Measurements from ENCODE around the gene ELOA2.
"Not testable (repeated sequence)": the region's sequence is repeated elsewhere in the genome, so short reads cannot be mapped to it uniquely, and the experiment has no call there.

Gene ELOA2, protein sequence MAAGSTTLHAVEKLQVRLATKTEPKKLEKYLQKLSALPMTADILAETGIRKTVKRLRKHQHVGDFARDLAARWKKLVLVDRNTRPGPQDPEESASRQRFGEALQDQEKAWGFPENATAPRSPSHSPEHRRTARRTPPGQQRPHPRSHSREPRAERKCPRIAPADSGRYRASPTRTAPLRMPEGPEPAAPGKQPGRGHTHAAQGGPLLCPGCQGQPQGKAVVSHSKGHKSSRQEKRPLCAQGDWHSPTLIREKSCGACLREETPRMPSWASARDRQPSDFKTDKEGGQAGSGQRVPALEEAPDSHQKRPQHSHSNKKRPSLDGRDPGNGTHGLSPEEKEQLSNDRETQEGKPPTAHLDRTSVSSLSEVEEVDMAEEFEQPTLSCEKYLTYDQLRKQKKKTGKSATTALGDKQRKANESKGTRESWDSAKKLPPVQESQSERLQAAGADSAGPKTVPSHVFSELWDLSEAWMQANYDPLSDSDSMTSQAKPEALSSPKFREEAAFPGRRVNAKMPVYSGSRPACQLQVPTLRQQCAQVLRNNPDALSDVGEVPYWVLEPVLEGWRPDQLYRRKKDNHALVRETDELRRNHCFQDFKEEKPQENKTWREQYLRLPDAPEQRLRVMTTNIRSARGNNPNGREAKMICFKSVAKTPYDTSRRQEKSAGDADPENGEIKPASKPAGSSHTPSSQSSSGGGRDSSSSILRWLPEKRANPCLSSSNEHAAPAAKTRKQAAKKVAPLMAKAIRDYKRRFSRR

DNA sequence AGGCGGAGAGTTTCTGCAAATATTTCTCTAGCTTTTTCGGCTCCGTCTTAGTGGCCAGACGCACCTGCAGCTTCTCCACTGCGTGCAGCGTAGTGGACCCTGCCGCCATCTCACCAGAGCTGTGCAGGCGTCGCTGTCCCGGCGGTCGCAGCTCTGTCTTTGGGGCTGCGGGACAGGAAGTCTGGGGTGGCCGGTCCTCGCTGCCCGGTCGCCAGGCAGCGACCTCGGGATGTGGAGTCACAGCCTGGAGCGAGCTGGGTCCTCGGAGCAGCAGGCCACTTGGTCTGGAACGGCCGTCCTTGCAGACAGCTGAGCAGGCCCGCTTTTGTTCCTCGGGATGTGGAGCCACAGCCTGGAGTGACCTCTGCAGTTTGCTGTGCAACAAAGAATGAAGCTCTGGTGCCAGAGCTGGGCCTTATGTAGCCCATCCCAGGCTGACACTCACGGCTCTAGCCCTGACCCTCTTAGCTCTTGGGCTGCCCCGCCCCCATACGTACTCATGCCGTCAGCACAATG is at the start of gene ELOA2:
TSS of gene ELOA2 (minus strand) at position 466 of the 516 bp plus-strand sequence. CDS start at position 109, 357 bp downstream.
- peaks cover 7% of the 10 kb centered on the region for H3K36me3 Mint-ChIP-seq
- H3K27me3 Mint-ChIP-seq: peaks cover 4% of the 10 kb centered on the region
- H3K9me3 Mint-ChIP-seq (ENCODE audit: low read depth): no peaks in the 10 kb centered on the region
- H3K27ac Mint-ChIP-seq: no peak within 1 kb of the TSS
- no peaks in the 10 kb centered on the region for H3K4me1 Mint-ChIP-seq (ENCODE audit: low read depth)
- no peak within 1 kb of the TSS for H3K4me3 Mint-ChIP-seq

DNA sequence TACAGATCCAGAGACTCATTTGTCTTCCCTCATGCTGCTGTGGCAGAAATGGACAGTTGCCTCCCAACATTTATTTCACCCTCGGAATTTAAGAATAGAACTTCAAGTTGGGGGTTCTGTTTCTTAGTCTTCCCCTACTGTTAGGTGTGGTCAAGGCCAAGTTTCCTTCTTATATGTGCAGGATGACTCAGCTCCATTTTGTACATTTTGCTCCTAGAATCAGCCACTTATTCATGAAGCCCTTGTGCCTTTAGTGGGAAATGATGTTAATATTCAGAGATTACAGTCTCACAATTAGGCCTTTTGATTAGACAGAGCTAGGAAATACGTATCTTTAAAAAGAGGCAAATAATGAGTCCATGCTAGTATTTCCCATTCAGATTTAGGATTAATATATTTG is 46.2 kb upstream of the ELOA2 start:
- Mint-ChIP-seq H3K36me3 (peaks cover 9% of the 10 kb centered on the region), H3K27me3 (no peaks in the 10 kb centered on the region), H3K9me3 (ENCODE audit: low read depth) (no peaks in the 10 kb centered on the region), H3K4me1 (ENCODE audit: low read depth) (no peaks in the 10 kb centered on the region), H3K27ac (no peak overlapping the region), H3K4me3 (no peak overlapping the region)

DNA sequence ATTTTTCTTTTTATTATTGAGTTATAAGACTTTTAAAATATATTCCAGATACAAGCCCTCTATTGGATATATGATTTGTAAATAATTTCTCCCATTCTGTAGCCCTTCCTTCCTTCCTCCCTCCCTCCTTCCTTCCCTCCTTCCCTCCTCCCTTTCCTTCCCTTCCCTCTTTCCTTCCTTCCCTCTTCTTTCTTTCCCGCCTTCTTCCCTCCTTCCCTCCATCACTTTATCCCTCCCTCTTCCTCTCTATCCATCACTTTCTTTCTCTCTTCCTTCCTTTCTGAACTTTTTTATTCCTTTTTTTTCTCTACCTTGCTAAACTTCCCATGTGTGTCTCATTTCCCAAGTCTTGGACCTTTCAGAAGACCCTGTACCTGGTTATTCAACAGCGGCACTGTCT is 45.5 kb upstream of the ELOA2 start:
- no peaks in the 10 kb centered on the region for H3K9me3 Mint-ChIP-seq (ENCODE audit: low read depth)

DNA sequence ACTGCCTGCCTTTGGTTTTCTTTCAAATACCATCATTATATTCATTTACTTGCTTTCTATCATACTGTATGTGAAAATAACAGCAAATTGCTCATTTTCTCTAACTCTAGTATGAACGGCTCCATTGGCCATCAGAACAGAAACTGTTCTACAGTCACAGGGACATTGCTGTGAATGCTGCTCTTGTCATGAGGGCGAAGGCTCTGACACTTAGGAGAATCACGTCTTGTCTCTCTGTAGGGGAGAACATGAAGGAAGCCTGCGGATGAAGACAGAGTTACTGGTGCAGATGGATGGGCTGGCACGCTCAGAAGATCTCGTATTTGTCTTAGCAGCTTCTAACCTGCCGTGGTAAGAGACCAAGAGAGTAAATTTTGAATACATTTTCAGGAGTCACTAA is 41.7 kb upstream of the ELOA2 start:
- peaks cover 3% of the 10 kb centered on the region for H3K36me3 Mint-ChIP-seq
- no peaks in the 10 kb centered on the region for H3K27me3 Mint-ChIP-seq
- H3K4me1 Mint-ChIP-seq (ENCODE audit: low read depth): no peaks in the 10 kb centered on the region
- H3K27ac Mint-ChIP-seq: no peak overlapping the region
- H3K4me3 Mint-ChIP-seq: no peak overlapping the region
- H3K9me3 Mint-ChIP-seq (ENCODE audit: low read depth): no peaks in the 10 kb centered on the region

More for the DNA sequence above, 45.5 kb upstream of the ELOA2 start:
- H3K4me3 Mint-ChIP-seq: no peak overlapping the region
- H3K4me1 Mint-ChIP-seq (ENCODE audit: low read depth): no peaks in the 10 kb centered on the region
- peaks cover 7% of the 10 kb centered on the region for H3K36me3 Mint-ChIP-seq
- H3K27ac Mint-ChIP-seq: no peak overlapping the region
- no peaks in the 10 kb centered on the region for H3K27me3 Mint-ChIP-seq

DNA sequence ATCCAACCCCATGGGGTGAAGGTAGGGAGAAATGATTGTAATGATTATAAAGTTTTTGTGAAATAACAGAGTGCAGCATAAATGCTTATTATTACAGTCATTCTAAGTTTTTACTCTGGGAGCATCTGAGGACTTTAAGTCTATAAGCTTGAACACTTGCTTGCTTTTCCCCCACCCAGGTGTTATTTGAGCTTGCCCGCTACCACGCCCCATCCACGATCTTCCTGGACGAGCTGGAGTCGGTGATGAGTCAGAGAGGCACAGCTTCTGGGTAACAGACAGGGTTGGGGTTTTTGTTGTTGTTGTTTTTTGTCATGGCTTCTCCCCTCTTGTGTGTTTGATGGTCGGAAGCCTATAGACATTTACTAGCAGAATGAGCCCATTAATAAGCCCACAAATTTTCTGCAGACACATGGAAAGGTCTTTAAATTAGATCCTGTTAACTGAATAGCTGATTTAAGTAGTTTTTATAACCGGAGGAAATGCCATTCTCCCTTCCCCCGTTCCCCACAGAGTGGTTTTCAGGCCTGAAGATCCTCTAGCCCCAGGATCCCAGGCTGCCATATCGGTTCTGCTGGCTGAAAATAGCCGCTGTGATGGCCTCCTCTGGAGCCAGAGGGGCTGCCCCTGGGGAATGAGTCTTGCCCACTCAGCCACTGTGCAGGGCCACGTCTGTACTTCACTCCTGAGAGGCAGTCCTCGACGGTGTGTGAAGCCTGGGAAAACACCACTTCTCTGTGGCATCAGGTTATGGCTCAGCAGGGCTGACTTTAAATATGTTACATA is 39.9 kb upstream of the ELOA2 start:
- H3K4me3 Mint-ChIP-seq: no peak overlapping the region
- H3K9me3 Mint-ChIP-seq (ENCODE audit: low read depth): no peaks in the 10 kb centered on the region
- H3K36me3 Mint-ChIP-seq: peaks cover 3% of the 10 kb centered on the region
- no peak overlapping the region for H3K27ac Mint-ChIP-seq
- H3K27me3 Mint-ChIP-seq: peaks cover 2% of the 10 kb centered on the region
- H3K4me1 Mint-ChIP-seq (ENCODE audit: low read depth): no peaks in the 10 kb centered on the region

DNA sequence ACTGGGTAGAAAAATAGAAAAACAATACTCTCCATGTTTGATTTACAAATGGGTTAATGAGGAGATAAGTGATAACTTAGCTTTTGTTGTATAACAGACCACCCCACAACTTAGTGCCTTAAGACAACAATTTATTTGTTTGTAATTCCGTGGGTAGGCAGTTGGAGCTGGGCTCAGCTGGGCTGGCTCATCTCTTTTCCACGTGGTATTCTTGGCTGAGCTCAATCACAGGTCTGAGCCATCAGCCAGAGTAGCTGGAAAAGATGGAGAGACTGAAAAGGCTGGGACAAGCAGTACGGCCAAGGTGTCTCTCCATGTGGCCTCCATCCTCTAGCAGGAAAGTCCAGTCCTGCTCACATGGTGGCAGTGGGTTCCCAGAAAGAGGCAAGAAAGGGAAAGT is 32.2 kb upstream of the ELOA2 start:
- H3K27ac Mint-ChIP-seq: no peak overlapping the region
- no peak overlapping the region for H3K4me3 Mint-ChIP-seq
- peaks cover 2% of the 10 kb centered on the region for H3K27me3 Mint-ChIP-seq
- H3K4me1 Mint-ChIP-seq (ENCODE audit: low read depth): no peaks in the 10 kb centered on the region
- no peaks in the 10 kb centered on the region for H3K36me3 Mint-ChIP-seq
- no peaks in the 10 kb centered on the region for H3K9me3 Mint-ChIP-seq (ENCODE audit: low read depth)

DNA sequence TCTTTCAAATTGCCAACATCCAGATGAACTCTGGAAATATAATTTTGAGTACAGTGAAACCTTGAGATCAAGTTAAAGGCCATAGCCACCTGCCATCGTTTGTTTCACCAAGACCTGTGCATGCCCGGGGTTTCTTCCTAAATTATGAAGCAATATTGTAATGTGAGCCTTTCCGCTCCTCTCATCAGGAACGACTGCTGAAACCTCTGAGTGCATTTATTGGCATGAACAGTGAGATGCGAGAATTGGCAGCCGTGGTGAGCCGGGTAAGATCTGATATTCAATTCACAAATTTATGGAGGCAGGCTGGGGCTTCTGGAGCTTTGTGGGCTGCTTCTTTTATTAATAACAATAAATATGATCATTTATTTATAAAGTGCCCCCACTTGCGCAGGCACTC is 27.7 kb upstream of the ELOA2 start:
- no peaks in the 10 kb centered on the region for H3K9me3 Mint-ChIP-seq (ENCODE audit: low read depth)
- no peak overlapping the region for H3K27ac Mint-ChIP-seq
- peaks cover 2% of the 10 kb centered on the region for H3K36me3 Mint-ChIP-seq
- H3K4me3 Mint-ChIP-seq: no peak overlapping the region
- no peaks in the 10 kb centered on the region for H3K4me1 Mint-ChIP-seq (ENCODE audit: low read depth)
- H3K27me3 Mint-ChIP-seq: no peaks in the 10 kb centered on the region

DNA sequence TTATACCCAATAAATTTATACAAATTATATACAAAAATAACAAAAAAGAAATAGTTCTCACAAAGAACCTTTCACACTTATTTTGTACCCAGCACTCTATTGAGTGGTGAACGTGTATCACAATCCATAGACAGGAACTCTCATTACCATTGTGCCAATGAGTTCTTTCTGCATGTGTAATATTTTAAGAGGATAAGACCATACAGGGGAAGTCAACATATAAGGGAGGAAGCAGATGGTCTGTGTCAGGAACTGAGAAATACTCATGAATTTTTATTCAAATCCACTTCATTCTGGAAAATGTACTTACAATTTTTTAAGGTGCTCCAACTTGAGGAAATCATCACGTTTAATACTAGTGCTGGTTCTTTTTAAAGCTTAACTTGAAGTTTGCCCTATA is 27.1 kb upstream of the ELOA2 start:
- no peaks in the 10 kb centered on the region for H3K9me3 Mint-ChIP-seq (ENCODE audit: low read depth)

DNA sequence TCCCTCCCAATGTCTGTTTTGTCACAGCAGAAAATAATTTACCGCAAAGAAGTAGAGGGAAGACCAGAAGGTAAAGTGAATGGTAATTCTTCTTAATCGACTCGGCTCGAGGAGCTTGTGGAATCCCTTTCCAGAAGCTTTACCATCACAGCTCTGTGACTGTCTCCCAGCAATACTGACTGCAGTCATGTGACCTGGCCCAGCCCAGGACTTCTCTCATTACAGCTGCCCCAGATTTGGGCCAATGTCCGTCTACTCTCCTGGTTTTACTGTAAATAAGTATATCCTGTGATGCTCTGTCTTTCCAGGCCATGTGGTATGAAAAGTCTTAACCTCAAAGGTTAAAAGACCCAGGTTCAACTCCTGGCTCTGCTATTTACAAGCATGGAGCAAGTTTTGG is 18.9 kb upstream of the ELOA2 start:
- Mint-ChIP-seq H3K4me3 (no peak overlapping the region), H3K27me3 (no peaks in the 10 kb centered on the region), H3K4me1 (ENCODE audit: low read depth) (no peaks in the 10 kb centered on the region), H3K36me3 (no peaks in the 10 kb centered on the region), H3K9me3 (ENCODE audit: low read depth) (no peaks in the 10 kb centered on the region), H3K27ac (no peak overlapping the region)

More for the DNA sequence above, 27.1 kb upstream of the ELOA2 start:
- H3K27ac Mint-ChIP-seq: no peak overlapping the region
- H3K27me3 Mint-ChIP-seq: no peaks in the 10 kb centered on the region
- H3K36me3 Mint-ChIP-seq: peaks cover 2% of the 10 kb centered on the region
- H3K4me3 Mint-ChIP-seq: no peak overlapping the region
- no peaks in the 10 kb centered on the region for H3K4me1 Mint-ChIP-seq (ENCODE audit: low read depth)

DNA sequence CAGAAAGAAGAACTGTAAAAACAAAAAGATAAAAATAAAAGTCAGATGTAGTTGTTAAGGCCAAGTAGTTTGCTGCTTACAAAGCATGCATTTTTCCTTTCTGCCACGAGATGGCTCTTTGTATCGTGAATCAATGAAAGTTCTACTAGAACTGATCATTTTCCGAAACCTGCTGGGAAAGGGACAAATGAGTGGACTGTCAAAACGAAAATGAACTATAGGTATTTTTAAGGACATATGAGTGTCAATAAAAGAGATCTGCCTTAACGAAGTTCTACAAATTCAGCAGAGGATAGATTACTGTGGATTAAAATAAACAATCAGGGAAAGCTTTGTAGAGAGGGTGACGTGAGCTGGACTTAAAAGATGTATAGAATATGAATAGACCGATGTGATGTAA is 15.0 kb upstream of the ELOA2 start:
- Mint-ChIP-seq H3K27me3 (no peaks in the 10 kb centered on the region), H3K36me3 (no peaks in the 10 kb centered on the region), H3K4me1 (ENCODE audit: low read depth) (no peaks in the 10 kb centered on the region), H3K27ac (no peak overlapping the region), H3K9me3 (ENCODE audit: low read depth) (no peaks in the 10 kb centered on the region), H3K4me3 (no peak overlapping the region)

DNA sequence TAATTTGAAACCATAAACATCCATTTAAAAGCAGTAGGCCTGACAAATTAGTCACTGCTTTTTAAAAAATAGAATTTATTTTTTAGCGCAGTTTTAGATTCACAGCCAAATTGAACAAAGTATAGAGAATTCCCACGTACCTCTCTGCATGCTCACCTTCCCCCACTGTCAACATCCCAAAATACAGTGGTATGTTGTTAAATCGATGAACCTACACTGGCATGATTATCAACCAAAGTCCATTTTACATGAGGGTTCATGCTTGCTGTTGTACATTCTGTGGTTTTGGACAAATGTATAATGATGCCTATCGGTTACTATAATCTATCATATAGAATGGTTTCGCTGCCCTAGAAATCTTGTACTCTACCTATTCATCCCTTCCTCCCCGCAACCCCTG is 5.6 kb upstream of the ELOA2 start:
- Mint-ChIP-seq H3K4me3 (no peak overlapping the region), H3K4me1 (ENCODE audit: low read depth) (no peaks in the 10 kb centered on the region), H3K36me3 (peaks cover 6% of the 10 kb centered on the region), H3K27me3 (peaks cover 10% of the 10 kb centered on the region), H3K9me3 (ENCODE audit: low read depth) (no peaks in the 10 kb centered on the region), H3K27ac (no peak overlapping the region)

DNA sequence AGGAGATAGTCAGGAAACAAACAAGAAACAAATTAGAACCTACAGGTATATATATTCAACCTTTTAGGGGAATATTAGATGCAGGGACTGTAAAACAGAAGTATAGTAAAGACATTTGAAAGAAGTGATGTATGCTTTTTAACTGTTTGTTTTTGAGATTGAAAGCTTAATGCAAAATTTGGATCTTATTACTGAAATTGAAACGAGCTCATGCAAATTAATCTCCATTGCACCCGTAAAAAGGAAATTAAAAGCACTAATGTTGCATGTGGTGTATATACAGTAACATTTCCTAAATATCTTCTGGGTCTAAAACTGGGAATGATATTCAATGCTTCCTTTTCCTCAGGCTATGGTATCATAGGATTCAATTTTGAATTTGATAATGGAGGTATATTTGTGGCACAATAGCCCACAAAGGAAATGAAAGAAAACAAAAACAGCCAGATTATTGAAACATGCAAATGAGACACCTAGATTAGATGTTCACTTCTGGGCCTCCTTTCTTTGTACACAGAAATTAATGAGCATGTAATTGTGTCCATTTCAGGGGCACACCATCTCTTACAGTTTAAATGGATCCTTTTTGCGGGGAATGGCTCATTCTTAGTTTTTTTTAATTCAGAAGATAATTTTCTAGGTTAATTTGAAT is 1.6 kb upstream of the ELOA2 start:
- no peak overlapping the region for H3K4me3 Mint-ChIP-seq
- H3K4me1 Mint-ChIP-seq (ENCODE audit: low read depth): no peaks in the 10 kb centered on the region
- H3K27ac Mint-ChIP-seq: no peak overlapping the region
- H3K27me3 Mint-ChIP-seq: peaks cover 7% of the 10 kb centered on the region
- peaks cover 8% of the 10 kb centered on the region for H3K36me3 Mint-ChIP-seq
- H3K9me3 Mint-ChIP-seq (ENCODE audit: low read depth): no peaks in the 10 kb centered on the region

DNA sequence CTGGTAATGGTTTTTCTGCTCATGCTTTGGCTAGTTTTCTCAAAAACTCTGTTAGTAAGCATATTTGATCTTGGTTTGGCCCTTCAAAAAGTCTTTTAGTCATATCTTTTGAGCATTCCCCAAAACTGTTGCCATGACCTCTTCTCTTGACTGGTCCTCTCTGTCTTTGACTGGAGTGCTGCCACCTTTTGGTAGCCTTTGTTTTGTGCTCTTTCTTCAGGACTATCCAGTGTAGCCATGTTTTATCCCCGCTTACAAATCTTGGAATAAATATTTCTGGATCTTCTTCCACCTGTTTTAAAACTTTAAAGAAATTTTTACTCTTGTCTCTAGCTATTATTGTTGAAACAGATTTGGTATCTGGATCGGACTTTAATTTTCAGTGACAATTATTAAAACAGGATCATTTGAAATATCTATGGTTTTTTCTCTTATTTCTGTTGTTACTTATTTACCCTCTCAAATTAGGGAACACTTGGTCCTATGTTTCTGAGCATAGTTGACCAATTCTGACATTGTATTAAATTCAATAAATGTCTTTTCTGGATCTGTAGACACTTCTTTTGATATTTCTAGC is 965 bp upstream of the ELOA2 start:
- Mint-ChIP-seq H3K36me3 (peaks cover 10% of the 10 kb centered on the region), H3K4me3 (no peak overlapping the region), H3K9me3 (ENCODE audit: low read depth) (no peaks in the 10 kb centered on the region), H3K27me3 (peaks cover 7% of the 10 kb centered on the region), H3K27ac (no peak overlapping the region), H3K4me1 (ENCODE audit: low read depth) (no peaks in the 10 kb centered on the region)

DNA sequence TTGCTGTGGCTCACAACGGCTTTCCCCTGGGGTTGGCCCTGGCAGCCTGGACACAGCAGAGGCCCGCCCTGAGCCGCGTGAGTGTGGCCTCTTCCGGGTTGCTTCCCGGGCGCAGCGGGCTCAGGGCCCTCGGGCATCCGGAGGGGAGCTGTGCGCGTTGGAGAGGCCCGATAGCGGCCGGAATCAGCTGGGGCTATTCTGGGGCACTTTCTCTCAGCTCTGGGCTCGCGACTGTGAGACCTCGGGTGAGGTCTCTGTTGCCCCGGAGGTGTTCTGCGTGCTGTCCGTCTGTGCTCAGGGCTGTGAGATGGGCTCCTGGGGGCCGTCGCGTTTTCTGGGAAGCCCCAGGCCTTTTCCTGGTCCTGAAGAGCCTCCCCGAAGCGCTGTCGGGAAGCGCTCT is 830 bp downstream of the ELOA2 start:
- H3K4me3 Mint-ChIP-seq; H3K27me3 Mint-ChIP-seq; H3K36me3 Mint-ChIP-seq; H3K9me3 Mint-ChIP-seq (ENCODE audit: low read depth); H3K27ac Mint-ChIP-seq; H3K4me1 Mint-ChIP-seq (ENCODE audit: low read depth): not testable (repeated sequence)
